Lung (tissue), 12 donors: ENCODE results near the gene SLC25A26. TPM values are rescaled to one million over a fixed set of nuclear protein-coding genes. Genes with fewer than 3 reads are reported as not detected.

Experiments
- ATAC-seq: fragments of 200-7000 bp; cut with Tn5 transposase; one replicate; pipeline ENCODE4 v1.9.1; 2020; ENCODE audit warnings: moderate number of reproducible peaks; ENCODE audit not compliant: insufficient read depth, low FRiP score
- DNase-seq, 3 donors: peaks; one replicate each; pipeline ENCODE4 v3.0.0-alpha.2; 2013 to 2017
- H3K27ac ChIP-seq, 2 donors: one replicate each; pipeline ENCODE4 v1.5.1; 2013; ENCODE audit warnings: mild to moderate bottlenecking in 2 of 2, moderate library complexity in 2 of 2, control low read depth in 1 of 2, inconsistent platforms in 1 of 2, low read depth in 1 of 2, low read length in 1 of 2
- H3K27me3 ChIP-seq, 3 donors: one replicate each; pipeline ENCODE4 v1.5.1; 2013; ENCODE audit warnings: low read length in 2 of 3; ENCODE audit not compliant: control insufficient read depth in 3 of 3, insufficient read depth in 3 of 3
- H3K36me3 ChIP-seq, 4 donors: one replicate each; pipeline ENCODE4 v1.5.1; 2013; ENCODE audit warnings: low read length in 4 of 4, mild to moderate bottlenecking in 1 of 4, moderate library complexity in 1 of 4; ENCODE audit not compliant: control insufficient read depth in 4 of 4, insufficient read depth in 4 of 4
- H3K4me1 ChIP-seq, 5 donors: one replicate each; pipeline ENCODE4 v1.5.1; 2013; ENCODE audit warnings: low read length in 5 of 5, mild to moderate bottlenecking in 2 of 5, moderate library complexity in 1 of 5; ENCODE audit not compliant: control insufficient read depth in 5 of 5, insufficient read depth in 5 of 5
- H3K4me3 ChIP-seq: one replicate; pipeline ENCODE4 v1.5.1; 2013; ENCODE audit warnings: mild to moderate bottlenecking, control low read depth, moderate library complexity
- H3K9ac ChIP-seq, 2 donors: one replicate each; pipeline ENCODE4 v1.5.1; 2013; ENCODE audit warnings: low read length in 2 of 2, control low read depth in 1 of 2; ENCODE audit not compliant: insufficient read depth in 1 of 2
- H3K9me3 ChIP-seq, 4 donors: one replicate each; pipeline ENCODE4 v1.5.1; 2013; ENCODE audit warnings: low read length in 3 of 4, mild to moderate bottlenecking in 1 of 4, moderate library complexity in 1 of 4; ENCODE audit not compliant: control insufficient read depth in 4 of 4, insufficient read depth in 3 of 4
- CTCF ChIP-seq: IDR thresholded peaks from 2 replicates; pipeline ENCODE4 v1.5.1; 2012; ENCODE audit warnings: mild to moderate bottlenecking; ENCODE audit errors: control extremely low read depth, extremely low read depth
- WGBS, 2 donors: extraction: QIAGEN DNeasy Blood & Tissue Kit; methylation state at CpG; one replicate each; pipeline ENCODE4 v1.1.7; 2013; 5-methylcytosine and 5-hydroxymethylcytosine counted together
- polyA plus RNA-seq, 2 donors: library from polyadenylated mRNA; stranded (reverse); fragments of 200-250 nt; gene quantifications; one replicate each; pipeline ENCODE4 v1.2.1, GENCODE V29; 2013
- total RNA-seq, 2 donors: library from RNA; depleted of rRNA in 1 of 2; stranded (reverse); fragments of >200 nt in 1 of 2; gene quantifications; one replicate each; pipeline ENCODE4 v1.2.1, GENCODE V29; 2014 to 2021
- donor health status: control.
- donor health status: control.
- donor health status: Bipolar disorder and iron deficiency.
- donor health status: healthy.
- donor health status: DM: yes; HTN: yes; CAD: no.

The SLC25A26 gene
- total and polyA plus RNA-seq, 4 donors, result 10.4 to 18.0 (median 14.9) TPM

GRCh38 chr3:66338927-66339326 lies 118.1 kb downstream of the SLC25A26 start:
- no peak for DNase-seq
- 80 to 90% methylated on average over 3 of the region's 3 CpGs for WGBS, 2 donors

GRCh38 chr3:66342717-66343356 lies 122.0 kb downstream of the SLC25A26 start:
- no peaks in the 10 kb centered on the region for H3K4me1 ChIP-seq
- no peak for DNase-seq
- H3K9me3 ChIP-seq, result no peaks in the 10 kb centered on the region
- ATAC-seq, result no peak
- no peak for TF ChIP-seq CTCF
- no peak overlapping the region for H3K9ac ChIP-seq
- 87 to 92% methylated on average over 8 of the region's 8 CpGs for WGBS, 2 donors
- no peak overlapping the region for H3K4me3 ChIP-seq
- H3K27me3 ChIP-seq, result no peaks in the 10 kb centered on the region
- H3K27ac ChIP-seq, result no peak overlapping the region
- peaks cover 0 to 1% (median 0%) of the 10 kb centered on the region in 4 donors for H3K36me3 ChIP-seq

More at GRCh38 chr3:66338927-66339326, 118.1 kb downstream of the SLC25A26 start:
- no peak overlapping the region for H3K27ac ChIP-seq
- no peak overlapping the region for H3K4me3 ChIP-seq
- no peaks in the 10 kb centered on the region for H3K9me3 ChIP-seq
- no peak for ATAC-seq
- no peaks in the 10 kb centered on the region for H3K27me3 ChIP-seq
- H3K9ac ChIP-seq, result no peak overlapping the region
- TF ChIP-seq CTCF, result no peak
- no peaks in the 10 kb centered on the region for H3K4me1 ChIP-seq
- no peaks in the 10 kb centered on the region for H3K36me3 ChIP-seq

GRCh38 chr3:66344391-66344811 lies 123.6 kb downstream of the SLC25A26 start:
- TF ChIP-seq CTCF, result no peak
- 94 to 97% methylated on average over 9 of the region's 9 CpGs for whole genome bisulfite sequencing, 2 donors
- ATAC-seq, result no peak

More at GRCh38 chr3:66344391-66344811, 123.6 kb downstream of the SLC25A26 start:
- H3K9ac ChIP-seq, result no peak overlapping the region
- peaks cover 0 to 1% (median 0%) of the 10 kb centered on the region in 4 donors for H3K36me3 ChIP-seq
- H3K27me3 ChIP-seq, result no peaks in the 10 kb centered on the region
- DNase-seq, result no peak
- no peaks in the 10 kb centered on the region for H3K9me3 ChIP-seq
- no peak overlapping the region for H3K27ac ChIP-seq
- H3K4me1 ChIP-seq, result no peaks in the 10 kb centered on the region
- no peak overlapping the region for H3K4me3 ChIP-seq
